ENCODE data around the gene GPC3. TPM values are rescaled to one million over a fixed set of nuclear protein-coding genes. Genes with fewer than 3 reads are reported as not detected.

Gene GPC3
- total RNA-seq, 1 donor, result not detected

Small RNA genes lying within 50 kb of the gene (small RNA-seq; reads per million reads assigned to genes)
- not detected for gene RNU6-203P

Data from osteoblast (primary cell).